SK-N-MC (cell line): ENCODE measurements around the gene SLC16A12.

Source experiments
- EZH2 ChIP-seq: fragments of 200-600 bp; sonication (generic); IDR thresholded peaks from one replicate; pipeline ENCODE4 v1.6.1; 2017; ENCODE audit warnings: antibody characterized with exemption
- FOXP2 ChIP-seq: optimal IDR thresholded peaks from 2 replicates; pipeline ENCODE3; 2011; ENCODE audit warnings: mild to moderate bottlenecking, moderate library complexity; ENCODE audit not compliant: insufficient read depth; ENCODE audit errors: extremely low read length, control extremely low read depth
- POLR2AphosphoS5 ChIP-seq: IDR thresholded peaks from 2 replicates; pipeline ENCODE4 v1.6.1; 2012; ENCODE audit warnings: mild to moderate bottlenecking, low read depth, low read length, borderline replicate concordance

DNA sequence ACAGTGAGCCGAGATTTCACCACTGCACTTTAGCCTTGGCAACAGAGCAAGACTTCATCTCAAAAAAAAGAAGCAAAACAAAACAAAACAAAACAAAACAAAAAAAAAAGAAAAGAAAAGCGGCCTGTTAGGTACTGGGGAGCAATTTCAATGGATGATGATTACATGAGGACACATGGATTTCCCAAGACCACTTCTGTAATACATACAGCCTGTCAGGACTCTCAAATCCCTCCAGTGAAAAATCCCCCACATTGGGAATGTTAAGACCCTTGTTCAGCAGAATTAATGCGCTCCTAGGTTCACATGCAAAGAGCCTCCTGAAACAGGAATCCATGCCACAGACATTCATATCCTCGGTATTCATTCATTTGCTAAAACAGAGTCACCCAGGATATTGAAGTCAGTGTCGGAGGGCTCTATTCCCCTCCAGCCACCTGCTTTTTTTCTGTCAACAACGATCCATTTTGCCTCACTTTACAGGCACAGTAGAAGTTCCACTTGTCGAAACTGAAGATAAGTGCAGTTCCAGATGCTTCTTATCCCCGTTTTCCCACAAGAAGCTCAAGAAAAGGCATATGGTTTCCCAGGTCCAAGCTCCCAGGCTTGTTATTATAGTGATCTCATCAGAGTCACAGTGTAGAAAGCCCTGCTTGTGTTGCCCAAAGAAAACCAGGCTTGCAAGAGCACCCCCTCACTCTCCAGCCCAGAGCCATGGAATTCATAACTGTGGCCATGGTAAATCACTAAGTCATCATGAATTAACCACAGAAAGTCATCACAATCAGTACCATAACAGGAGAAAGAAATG lies 20.2 kb downstream of the SLC16A12 start:
- TF ChIP-seq EZH2 (no peak), POLR2AphosphoS5 (no peak), FOXP2 (no peak)
